Measurements from ENCODE around the gene KLF13. TPM values are rescaled to one million over a fixed set of nuclear protein-coding genes. Genes with fewer than 3 reads are reported as not detected.

The KLF13 gene
- total and polyA plus RNA-seq, 2 donors (not counting 1 experiment from before 2014, with no cell fraction given): 65.5 to 140 TPM

DNA sequence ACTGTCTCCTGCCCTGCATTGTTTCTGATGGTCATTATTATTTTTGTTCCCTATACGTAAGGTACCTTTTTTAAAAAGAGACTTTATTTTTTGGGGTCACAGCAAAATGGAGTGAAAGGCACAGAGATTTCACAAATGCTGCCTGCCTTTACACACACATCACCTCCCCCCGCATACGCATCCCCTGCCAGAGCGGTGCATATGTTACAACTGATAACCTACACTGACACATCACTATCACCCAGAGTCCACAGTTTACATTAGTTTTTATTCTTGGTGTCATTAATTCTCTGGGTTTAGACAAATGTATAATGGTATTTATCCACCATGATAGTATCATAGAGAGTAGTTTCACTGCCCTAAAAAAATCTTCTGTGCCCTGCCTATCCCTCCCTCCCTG, 43.6 kb upstream of the KLF13 start:
- ChIA-PET POLR2A (no interaction called here), CTCF (interaction anchor here (3.8 kb wide), 1 partner anchor 19 kb away, joined by 13 read pairs; no protein-coding TSS in a partner anchor)
- Histone ChIP-seq H3K4me2 (replicated peaks; ENCODE audit: low read depth, low read length, poor library complexity, severe bottlenecking) (no peak overlapping the region), H3K27me3 (replicated peaks in 1 of 4; ENCODE audit: control extremely low read depth in 1 of 4, control insufficient read depth in 3 of 4, insufficient read depth in 4 of 4, low read length in 3 of 4) (no peaks in the 10 kb centered on the region), H3K9me3 (ENCODE audit: control extremely low read depth in 1 of 3, control insufficient read depth in 2 of 3, insufficient read depth in 1 of 3, low read length in 2 of 3) (peaks cover 0 to 4% (median 0%) of the 10 kb centered on the region in 3 donors), H3K27ac (ENCODE audit: low read length in 2 of 2) (no peak overlapping the region), H3K79me2 (ENCODE audit: control insufficient read depth, insufficient read depth, low read length) (no peaks in the 10 kb centered on the region), H2AFZ (ENCODE audit: insufficient read depth, low read depth, low read length, poor library complexity, severe bottlenecking) (no peak overlapping the region), H3K9ac (ENCODE audit: low read length) (no peak overlapping the region), H3K4me3 (ENCODE audit: control extremely low read depth in 1 of 5, extremely low read depth in 1 of 5, insufficient read depth in 1 of 5, low read depth in 2 of 5, low read length in 4 of 5) (no peak overlapping the region), H3K36me3 (replicated peaks in 1 of 2; ENCODE audit: control extremely low read depth in 1 of 2, control insufficient read depth in 1 of 2, extremely low read depth in 1 of 2, insufficient read depth in 2 of 2, low read length in 1 of 2) (no peaks in the 10 kb centered on the region), H3K4me1 (ENCODE audit: control insufficient read depth in 2 of 2, insufficient read depth in 2 of 2, low read length in 2 of 2) (peaks cover 0 to 5% of the 10 kb centered on the region in 2 donors), H4K20me1 (ENCODE audit: control insufficient read depth, insufficient read depth, low read length, poor library complexity, severe bottlenecking) (no peaks in the 10 kb centered on the region)
- peaks cover 7% of the 10 kb centered on the region for H3K4me1 Mint-ChIP-seq
- no peaks in the 10 kb centered on the region for H3K27me3 Mint-ChIP-seq
- no peak overlapping the region for H3K27ac Mint-ChIP-seq
- intact Hi-C loops (cut with micrococcal nuclease): no loop called here
- ATAC-seq (ENCODE audit: low read depth): no peak
- DNase-seq: no peak
- no CpG with 5 or more reads among the region's 4 CpGs for WGBS (ENCODE audit: insufficient coverage)
- H3K4me3 Mint-ChIP-seq: no peak overlapping the region
- peaks cover 3% of the 10 kb centered on the region for H3K9me3 Mint-ChIP-seq (ENCODE audit: insufficient read depth)
- TF ChIP-seq EZH2 (IDR thresholded peaks at IDR 0.05; ENCODE audit: borderline replicate concordance, insufficient read depth, low read depth, low read length, poor library complexity, severe bottlenecking): no peak

DNA sequence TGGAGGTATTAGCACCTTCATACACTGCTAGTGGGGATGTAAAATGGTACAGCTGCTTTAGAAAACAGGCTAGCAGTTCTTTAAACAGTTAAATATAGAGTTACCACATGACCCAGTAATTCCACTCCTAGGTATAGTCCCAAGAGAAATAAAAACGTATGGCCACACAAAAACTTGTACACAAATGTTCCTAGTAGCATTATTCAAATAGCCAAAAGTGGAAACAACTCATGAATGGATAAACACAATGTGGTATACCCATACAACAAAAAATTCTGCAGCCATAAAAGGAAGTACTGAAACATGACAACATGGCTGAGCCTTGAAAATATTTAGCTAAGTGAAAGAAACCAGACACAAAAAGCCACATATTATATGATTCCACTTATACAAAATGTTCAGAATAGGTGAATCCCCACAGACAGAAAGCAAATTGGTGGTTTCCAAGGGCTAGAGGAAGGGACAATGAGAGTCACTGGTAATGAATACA, 40.8 kb upstream of the KLF13 start:
- no peak overlapping the region for H3K9ac ChIP-seq (ENCODE audit: low read length)
- Mint-ChIP-seq H3K27me3 (no peaks in the 10 kb centered on the region), H3K4me3 (no peak overlapping the region), H3K9me3 (ENCODE audit: insufficient read depth) (peaks cover 3% of the 10 kb centered on the region), H3K27ac (no peak overlapping the region), H3K4me1 (peaks cover 7% of the 10 kb centered on the region)
- no peak overlapping the region for H2AFZ ChIP-seq (ENCODE audit: insufficient read depth, low read depth, low read length, poor library complexity, severe bottlenecking)
- no peaks in the 10 kb centered on the region for H3K27me3 ChIP-seq (replicated peaks in 1 of 4; ENCODE audit: control extremely low read depth in 1 of 4, control insufficient read depth in 3 of 4, insufficient read depth in 4 of 4, low read length in 3 of 4)
- peaks cover 0 to 6% (median 3%) of the 10 kb centered on the region in 3 donors for H3K9me3 ChIP-seq (ENCODE audit: control extremely low read depth in 1 of 3, control insufficient read depth in 2 of 3, insufficient read depth in 1 of 3, low read length in 2 of 3)
- no peaks in the 10 kb centered on the region for H3K36me3 ChIP-seq (replicated peaks in 1 of 2; ENCODE audit: control extremely low read depth in 1 of 2, control insufficient read depth in 1 of 2, extremely low read depth in 1 of 2, insufficient read depth in 2 of 2, low read length in 1 of 2)
- ChIA-PET POLR2A (no interaction called here), CTCF (interaction anchor here (3.8 kb wide), 1 partner anchor 21 kb away, joined by 13 read pairs; no protein-coding TSS in a partner anchor)
- intact Hi-C loops (cut with micrococcal nuclease): no loop called here
- no CpG with 5 or more reads among the region's 1 CpG for WGBS (ENCODE audit: insufficient coverage)
- DNase-seq (no peak), ATAC-seq (ENCODE audit: low read depth) (no peak)
- no peak overlapping the region for H3K4me3 ChIP-seq (ENCODE audit: control extremely low read depth in 1 of 5, extremely low read depth in 1 of 5, insufficient read depth in 1 of 5, low read depth in 2 of 5, low read length in 4 of 5)
- H3K79me2 ChIP-seq (ENCODE audit: control insufficient read depth, insufficient read depth, low read length): no peaks in the 10 kb centered on the region
- H3K4me2 ChIP-seq (replicated peaks; ENCODE audit: low read depth, low read length, poor library complexity, severe bottlenecking): no peak overlapping the region
- no peaks in the 10 kb centered on the region for H3K4me1 ChIP-seq (ENCODE audit: control insufficient read depth in 2 of 2, insufficient read depth in 2 of 2, low read length in 2 of 2)
- H3K27ac ChIP-seq (ENCODE audit: low read length in 2 of 2): no peak overlapping the region
- TF ChIP-seq EZH2 (IDR thresholded peaks at IDR 0.05; ENCODE audit: borderline replicate concordance, insufficient read depth, low read depth, low read length, poor library complexity, severe bottlenecking): no peak
- TF ChIP-seq CTCF (IDR thresholded peaks at IDR 0.05): no peak
- H4K20me1 ChIP-seq (ENCODE audit: control insufficient read depth, insufficient read depth, low read length, poor library complexity, severe bottlenecking): no peaks in the 10 kb centered on the region

Measured in B cell (primary cell).